GM12878 (cell line): ENCODE measurements around the gene TMEM256. TPM values are rescaled to one million over a fixed set of nuclear protein-coding genes. Genes with fewer than 3 reads are reported as not detected.
A peak's percentile ranks its signal among the peaks of the same experiment; 100 is the strongest.

Experiments
- ATAC-seq: fragments of 200-7000 bp; cut with Tn5 transposase; 3 replicates; pipeline ENCODE4 v1.9.1; 2020; ENCODE audit warnings: mild to moderate bottlenecking, moderate library complexity
- BruUV-seq: library from RNA; stranded (reverse); fragments of 400-500 nt; replicated peaks from 2 replicates; lab custom pipeline; 2021; lab: Mats Ljungman, UMichigan
- CTCF ChIA-PET: fragments of 300-600 bp; sonication (Branson Sonifier 250); formaldehyde crosslinking; extraction: SDS; loops from one replicate; lab custom pipeline; 2021; ENCODE audit warnings: inconsistent platforms; lab: Yijun Ruan, JAX
- POLR2A ChIA-PET: fragments of 350-600 bp; formaldehyde crosslinking; extraction: SDS; loops from one replicate; lab custom pipeline; 2021; ENCODE audit warnings: inconsistent platforms; lab: Charles Lee
- RAD21 ChIA-PET: fragments of 300-600 bp; sonication (Branson Sonifier 250); formaldehyde crosslinking; loops from one replicate; lab custom pipeline; 2023; ENCODE audit warnings: antibody characterized with exemption; ENCODE audit not compliant: unreplicated experiment; lab: Charles Lee
- SMC1A ChIA-PET: fragments of 300-600 bp; sonication (Branson Sonifier 250); formaldehyde crosslinking; loops from one replicate; lab custom pipeline; 2023; ENCODE audit not compliant: unreplicated experiment, uncharacterized antibody; lab: Charles Lee
- DNase-seq: peaks from one replicate; pipeline ENCODE4 v3.0.0-alpha.2; 2011; ENCODE audit warnings: low read depth, low spot score
- FAIRE-seq: peaks from 3 replicates; lab custom pipeline; 2011; peaks lifted over from hg19 to GRCh38; lab: Jason Lieb, UNC
- H2AFZ ChIP-seq: 2 replicates; pipeline ENCODE4 v1.6.0; 2011; ENCODE audit warnings: low read depth, low read length, control low read depth; ENCODE audit not compliant: control insufficient read depth
- H3K27ac ChIP-seq: 2 replicates; pipeline ENCODE4 v1.5.1; 2011; ENCODE audit warnings: control low read depth; ENCODE audit not compliant: control insufficient read depth, insufficient read depth
- H3K27me3 ChIP-seq, 2 experiments: replicated peaks in 1 of 2; 2 replicates each; pipeline versions ENCODE4 v1.6.0 to v1.6.1; 2011; ENCODE audit warnings: low read length in 1 of 2; ENCODE audit not compliant: control insufficient read depth in 2 of 2, insufficient read depth in 2 of 2
- H3K36me3 ChIP-seq, 2 experiments: 2 replicates each; pipeline ENCODE4 v1.5.1; 2011; ENCODE audit warnings: low read length in 1 of 2; ENCODE audit not compliant: control insufficient read depth in 2 of 2, insufficient read depth in 2 of 2
- H3K4me1 ChIP-seq: 2 replicates; pipeline ENCODE4 v1.6.1; 2011; ENCODE audit warnings: mild to moderate bottlenecking, low read length, moderate library complexity, mixed read lengths; ENCODE audit not compliant: control insufficient read depth, insufficient read depth
- H3K4me2 ChIP-seq: 2 replicates; pipeline ENCODE4 v1.6.0; 2011; ENCODE audit warnings: control low read depth; ENCODE audit not compliant: control insufficient read depth, insufficient read depth
- H3K4me3 ChIP-seq: fragments of 200-600 bp; sonication (generic); 2 replicates; pipeline ENCODE4 v1.5.1; 2016
- H3K79me2 ChIP-seq: 2 replicates; pipeline ENCODE4 v1.6.0; 2011; ENCODE audit warnings: low read length; ENCODE audit not compliant: control insufficient read depth, insufficient read depth
- H3K9ac ChIP-seq: 2 replicates; pipeline ENCODE4 v1.8.0; 2011; ENCODE audit warnings: low read length, control low read depth, mixed read lengths; ENCODE audit not compliant: control insufficient read depth, insufficient read depth
- H3K9me3 ChIP-seq: replicated peaks from 3 replicates; pipeline ENCODE4 v1.5.1; 2011; ENCODE audit warnings: mild to moderate bottlenecking, low read length; ENCODE audit not compliant: control insufficient read depth, insufficient read depth
- H4K20me1 ChIP-seq: 2 replicates; pipeline ENCODE4 v1.6.0; 2011; ENCODE audit not compliant: control insufficient read depth, insufficient read depth
- CBX5 ChIP-seq: sonication (generic); IDR thresholded peaks from 2 replicates; pipeline ENCODE4 v1.6.1; 2016; ENCODE audit warnings: low read depth, moderate library complexity, mild to moderate bottlenecking, inconsistent platforms
- DPF2 ChIP-seq: fragments of 450-650 bp; IDR thresholded peaks from 2 replicates; pipeline ENCODE4 v1.6.1; 2017; ENCODE audit warnings: mild to moderate bottlenecking
- IKZF2 ChIP-seq, 2 experiments: fragments of 450-650 bp; IDR thresholded peaks; 2 replicates each; pipeline ENCODE4 v1.6.1; 2017; ENCODE audit warnings: mild to moderate bottlenecking in 2 of 2, moderate library complexity in 2 of 2
- JUND ChIP-seq: IDR thresholded peaks from 2 replicates; pipeline ENCODE4 v1.6.1; 2012; ENCODE audit warnings: low read depth, mild to moderate bottlenecking, low read length, improper control_type of control experiment, moderate library complexity
- MXI1 ChIP-seq: fragments of 150-350 bp; IDR thresholded peaks from 2 replicates; pipeline ENCODE4 v1.6.1; 2011; ENCODE audit warnings: low read depth, mild to moderate bottlenecking, inconsistent platforms, low read length, improper control_type of control experiment
- MYB ChIP-seq: fragments of 150-350 bp; IDR thresholded peaks from 2 replicates; pipeline ENCODE4 v1.6.1; 2014; ENCODE audit warnings: mild to moderate bottlenecking, low read depth, low read length, borderline replicate concordance
- NBN ChIP-seq: fragments of 450-650 bp; IDR thresholded peaks from 2 replicates; pipeline ENCODE4 v1.6.1; 2016
- NFYB ChIP-seq: IDR thresholded peaks from 2 replicates; pipeline ENCODE4 v1.6.1; 2011; ENCODE audit warnings: low read depth, mild to moderate bottlenecking, low read length, improper control_type of control experiment, moderate library complexity; ENCODE audit not compliant: insufficient read depth
- NRF1 ChIP-seq: conservative IDR thresholded peaks from 2 replicates; pipeline ENCODE4 v1.6.1; 2011; ENCODE audit warnings: mild to moderate bottlenecking, low read depth, low read length, improper control_type of control experiment
- RCOR1 ChIP-seq: conservative IDR thresholded peaks from 2 replicates; pipeline ENCODE4 v1.6.1; 2012; ENCODE audit warnings: low read depth, low read length, improper control_type of control experiment
- TARDBP ChIP-seq: IDR thresholded peaks from 2 replicates; pipeline ENCODE4 v1.6.1; 2016; ENCODE audit warnings: borderline replicate concordance
- TBL1XR1 ChIP-seq: IDR thresholded peaks from 2 replicates; pipeline ENCODE4 v1.6.1; 2012; ENCODE audit warnings: low read depth, low read length, improper control_type of control experiment
- WRNIP1 ChIP-seq: IDR thresholded peaks from 2 replicates; pipeline ENCODE4 v1.6.1; 2011; ENCODE audit warnings: low read depth, low read length, improper control_type of control experiment, borderline replicate concordance
- ZSCAN29 ChIP-seq: fragments of 450-650 bp; IDR thresholded peaks from 2 replicates; pipeline ENCODE4 v1.6.1; 2017; ENCODE audit warnings: mild to moderate bottlenecking, moderate library complexity
- whole genome bisulfite sequencing: methylation state at CpG from one replicate; pipeline ENCODE4 v1.1.6; 2016; ENCODE audit warnings: low lambda C conversion rate; ENCODE audit not compliant: insufficient replicate concordance, insufficient coverage; ENCODE audit errors: missing lambda C conversion rate; 5-methylcytosine and 5-hydroxymethylcytosine counted together
- in situ Hi-C: fragments of 300-500 bp; cut with MboI; formaldehyde crosslinking; loops from 9 replicates; pipeline ENCODE4 v1.14.3; 2018; ENCODE audit warnings: mixed read lengths
- intact Hi-C: fragments of 100-400 bp; cut with micrococcal nuclease; formaldehyde crosslinking; loops from one replicate; pipeline ENCODE4 v1.14.2; 2022; ENCODE audit not compliant: unreplicated experiment
- polyA plus RNA-seq, 11 experiments: library from polyadenylated mRNA; depleted of rRNA in 4 of 11; unstranded in 6 of 11; stranded (reverse) in 5 of 11; fragments of >200 nt; fragmentation: Nextera tagmentation in 4 of 11; fragmentation: Illumina TruSeq in 1 of 11; extraction: Ambion mirVana in 4 of 11; extraction: Trizol in 1 of 11; gene quantifications; 1 replicate in 1 of 11; 2 replicates in 10 of 11; pipeline versions ENCODE4 v1.2.1 to v1.2.3, GENCODE V29; 2011 to 2016; ENCODE audit warnings: inconsistent platforms in 2 of 11, missing spikeins in 2 of 11, low read depth in 1 of 11
- total RNA-seq, 4 experiments: library from RNA; depleted of rRNA in 3 of 4; stranded (reverse); fragments of >200 nt in 3 of 4; fragmentation: Illumina TruSeq in 1 of 4; extraction: Trizol in 1 of 4; gene quantifications; 2 replicates each; pipeline versions ENCODE4 v1.2.1 to v1.2.3, GENCODE V29; 2013 to 2021
- TF ChIP-seq, protein P1 (sequence below): fragments of 450-650 bp; IDR thresholded peaks from 2 replicates; pipeline ENCODE4 v1.6.1; 2017; ENCODE audit warnings: mild to moderate bottlenecking, moderate library complexity

The TMEM256 gene
- total and polyA plus RNA-seq, 10 of the 15 experiments (the other 5 are each of a cell fraction or from before 2014, with no cell fraction given), result 57.3 to 342 (median 95.7) TPM

DNA sequence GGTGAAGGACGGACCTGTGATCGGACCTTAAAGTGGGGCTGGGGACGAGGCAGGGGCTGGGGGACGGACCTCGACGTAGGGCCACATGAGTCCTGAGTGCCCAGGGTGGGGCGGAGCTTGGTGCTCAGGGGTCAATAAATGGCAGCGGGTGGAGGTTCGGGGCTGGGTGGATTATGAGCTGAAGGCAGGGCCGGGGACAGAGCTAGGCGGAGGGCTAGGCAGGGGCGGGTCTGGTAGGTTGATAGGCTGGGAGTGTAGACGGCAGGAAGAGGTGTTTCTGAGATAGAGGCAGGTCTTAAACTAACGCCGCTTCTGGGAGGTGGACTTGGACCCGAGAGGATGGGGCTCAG lies 41.7 kb upstream of the TMEM256 start:
- DNase-seq (no peak), FAIRE-seq (no peak), ATAC-seq (peak; percentile 51)
- H3K9me3 ChIP-seq, result no peaks in the 10 kb centered on the region
- BruUV-seq, result no TSS peak
- peak overlapping the region; percentile 97 for H3K4me2 ChIP-seq
- TF ChIP-seq CBX5 (no peak), NBN (no peak), NRF1 (no peak), MYB (no peak), MXI1 (no peak), IKZF2 (IDR thresholded peaks at IDR 0.05) (no peak), NFYB (no peak), RCOR1 (no peak), TBL1XR1 (no peak), TARDBP (no peak), ZSCAN29 (no peak), DPF2 (no peak), JUND (no peak), WRNIP1 (no peak)
- TF ChIP-seq, protein P1, sequence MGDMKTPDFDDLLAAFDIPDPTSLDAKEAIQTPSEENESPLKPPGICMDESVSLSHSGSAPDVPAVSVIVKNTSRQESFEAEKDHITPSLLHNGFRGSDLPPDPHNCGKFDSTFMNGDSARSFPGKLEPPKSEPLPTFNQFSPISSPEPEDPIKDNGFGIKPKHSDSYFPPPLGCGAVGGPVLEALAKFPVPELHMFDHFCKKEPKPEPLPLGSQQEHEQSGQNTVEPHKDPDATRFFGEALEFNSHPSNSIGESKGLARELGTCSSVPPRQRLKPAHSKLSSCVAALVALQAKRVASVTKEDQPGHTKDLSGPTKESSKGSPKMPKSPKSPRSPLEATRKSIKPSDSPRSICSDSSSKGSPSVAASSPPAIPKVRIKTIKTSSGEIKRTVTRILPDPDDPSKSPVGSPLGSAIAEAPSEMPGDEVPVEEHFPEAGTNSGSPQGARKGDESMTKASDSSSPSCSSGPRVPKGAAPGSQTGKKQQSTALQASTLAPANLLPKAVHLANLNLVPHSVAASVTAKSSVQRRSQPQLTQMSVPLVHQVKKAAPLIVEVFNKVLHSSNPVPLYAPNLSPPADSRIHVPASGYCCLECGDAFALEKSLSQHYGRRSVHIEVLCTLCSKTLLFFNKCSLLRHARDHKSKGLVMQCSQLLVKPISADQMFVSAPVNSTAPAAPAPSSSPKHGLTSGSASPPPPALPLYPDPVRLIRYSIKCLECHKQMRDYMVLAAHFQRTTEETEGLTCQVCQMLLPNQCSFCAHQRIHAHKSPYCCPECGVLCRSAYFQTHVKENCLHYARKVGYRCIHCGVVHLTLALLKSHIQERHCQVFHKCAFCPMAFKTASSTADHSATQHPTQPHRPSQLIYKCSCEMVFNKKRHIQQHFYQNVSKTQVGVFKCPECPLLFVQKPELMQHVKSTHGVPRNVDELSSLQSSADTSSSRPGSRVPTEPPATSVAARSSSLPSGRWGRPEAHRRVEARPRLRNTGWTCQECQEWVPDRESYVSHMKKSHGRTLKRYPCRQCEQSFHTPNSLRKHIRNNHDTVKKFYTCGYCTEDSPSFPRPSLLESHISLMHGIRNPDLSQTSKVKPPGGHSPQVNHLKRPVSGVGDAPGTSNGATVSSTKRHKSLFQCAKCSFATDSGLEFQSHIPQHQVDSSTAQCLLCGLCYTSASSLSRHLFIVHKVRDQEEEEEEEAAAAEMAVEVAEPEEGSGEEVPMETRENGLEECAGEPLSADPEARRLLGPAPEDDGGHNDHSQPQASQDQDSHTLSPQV, result no peak
- H3K4me1 ChIP-seq, result peaks cover 12% of the 10 kb centered on the region
- CTCF ChIA-PET, result interaction anchor here (0.6 to 2.7 kb wide), 2 partner anchors 9 kb away, joined by 3 to 10 read pairs; no protein-coding TSS in a partner anchor
- no peak overlapping the region for H3K27ac ChIP-seq
- H3K27me3 ChIP-seq, result peaks cover 1 to 5% of the 10 kb centered on the region in 2 experiments; a peak in 3 of 4 replicates
- POLR2A ChIA-PET, result interaction anchor here (0.5 to 1.9 kb wide), 5 partner anchors 9 to 225 kb away, joined by 3 to 4 read pairs (median 3); no protein-coding TSS in a partner anchor
- H3K36me3 ChIP-seq, result no peaks in the 10 kb centered on the region
- no peaks in the 10 kb centered on the region for H3K79me2 ChIP-seq
- SMC1A ChIA-PET, result no interaction called here
- RAD21 ChIA-PET, result interaction anchor here (0.5 to 2.7 kb wide), 5 partner anchors 10 to 155 kb away, joined by 3 to 9 read pairs (median 4); partner anchors contain the start of gene TMEM102
- H2AFZ ChIP-seq, result peak overlapping the region; percentile 51; the same call in 1 of the 2 replicates
- intact Hi-C loops, result no loop called here
- H4K20me1 ChIP-seq, result no peaks in the 10 kb centered on the region
- WGBS, result 5% methylated on average over 15 of the region's 16 CpGs
- H3K9ac ChIP-seq, result no peak overlapping the region; the same call in 1 of the 2 replicates
- in situ Hi-C loops, result no loop called here
- H3K4me3 ChIP-seq, result peak overlapping the region; percentile 55; the same call in 1 of the 2 replicates
